Stimulated activated CD4-positive, alpha-beta T cell treated with anti-CD3 and anti-CD28 coated beads, Interleukin-4, amount 100 ng/mL, for 1 hour (primary cell): ENCODE data around the gene STXBP1.

ENCODE experiments used
- DNase-seq: peaks from one replicate; pipeline ENCODE4 v3.0.0-alpha.2; 2020

The STXBP1 gene

DNA sequence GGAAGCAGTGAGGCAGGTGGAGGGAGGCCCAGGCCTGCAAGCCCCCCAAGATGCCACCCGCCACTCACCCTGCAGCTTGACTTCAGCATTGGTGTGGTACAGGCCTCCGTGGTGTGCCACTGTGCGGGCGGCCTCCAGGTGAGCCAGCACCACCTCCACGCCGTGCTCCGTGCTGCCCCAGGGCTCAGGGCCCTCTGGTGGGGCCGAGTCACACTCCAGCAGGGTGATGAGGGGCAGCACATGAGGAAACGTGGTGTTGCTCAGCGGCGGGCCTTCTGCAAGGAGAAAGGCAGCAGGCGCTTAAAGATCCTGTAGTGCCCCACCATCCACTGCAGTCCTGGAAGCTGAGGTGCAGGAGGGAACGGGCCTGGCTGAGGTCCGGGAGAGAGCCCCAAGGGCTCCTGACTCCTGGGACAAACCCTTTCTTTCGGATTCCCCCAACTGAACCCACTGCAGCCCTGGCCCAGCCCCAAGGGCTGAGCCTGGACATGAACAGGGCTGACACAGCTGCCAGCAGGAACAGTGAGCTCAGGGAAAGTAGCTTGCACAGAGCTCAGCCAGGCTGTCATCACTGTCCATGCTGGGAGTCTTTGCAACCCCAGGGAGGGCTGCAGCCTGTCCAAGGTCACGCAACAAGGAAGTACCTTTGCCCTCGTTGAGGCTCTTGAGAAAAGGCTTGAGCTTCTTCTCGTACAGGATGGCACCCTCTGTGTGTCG is 127.7 kb downstream of the STXBP1 start:
- no peak for DNase-seq

DNA sequence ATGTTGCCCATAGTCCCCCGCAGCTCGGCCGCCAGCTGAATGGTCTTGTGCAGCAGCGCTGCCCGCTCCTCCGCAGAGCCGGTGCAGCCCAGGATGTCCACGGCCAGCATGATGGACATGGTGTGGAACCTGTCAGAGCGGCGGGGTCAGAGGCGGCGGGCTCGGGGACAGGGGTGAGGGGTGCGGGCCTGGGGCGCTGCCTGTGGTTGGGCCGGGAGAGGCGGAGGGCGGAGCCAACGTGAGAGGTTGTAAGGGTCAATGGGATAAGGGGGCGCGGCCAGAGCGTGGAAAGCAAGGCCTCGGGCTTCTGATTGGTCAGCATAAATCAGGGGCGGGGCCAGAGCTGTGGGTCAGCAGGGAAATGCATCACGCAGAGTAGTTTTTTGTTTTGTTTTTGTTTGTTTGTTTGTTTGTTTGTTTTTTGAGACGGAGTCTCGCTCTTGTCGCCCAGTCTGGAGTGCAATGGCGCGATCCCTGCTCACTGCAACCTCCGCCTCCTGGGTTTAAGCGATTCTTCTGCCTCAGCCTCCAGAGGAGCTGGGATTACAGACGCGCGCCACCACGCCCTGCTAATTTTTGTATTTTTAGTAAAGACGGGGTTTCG is 129.9 kb downstream of the STXBP1 start:
- no peak for DNase-seq
